HFF-Myc (cell line): ENCODE results near the gene MCOLN1.
A peak's percentile ranks its signal among the peaks of the same experiment; 100 is the strongest.

ENCODE experiments used
- DNase-seq: peaks from one replicate; pipeline ENCODE4 v3.0.0-alpha.2; 2011; ENCODE audit warnings: low read depth; ENCODE audit errors: extremely low read depth
- H3K4me3 ChIP-seq: replicated peaks from 2 replicates; pipeline ENCODE4 v1.5.1; 2011; ENCODE audit warnings: low read depth, mild to moderate bottlenecking, control low read depth, low read length
- TF ChIP-seq, protein P1 (sequence below): IDR thresholded peaks from 2 replicates; pipeline ENCODE4 v1.5.1; 2012; ENCODE audit warnings: mild to moderate bottlenecking, low read depth, low read length, control low read depth; ENCODE audit errors: missing control alignments

The MCOLN1 gene

DNA sequence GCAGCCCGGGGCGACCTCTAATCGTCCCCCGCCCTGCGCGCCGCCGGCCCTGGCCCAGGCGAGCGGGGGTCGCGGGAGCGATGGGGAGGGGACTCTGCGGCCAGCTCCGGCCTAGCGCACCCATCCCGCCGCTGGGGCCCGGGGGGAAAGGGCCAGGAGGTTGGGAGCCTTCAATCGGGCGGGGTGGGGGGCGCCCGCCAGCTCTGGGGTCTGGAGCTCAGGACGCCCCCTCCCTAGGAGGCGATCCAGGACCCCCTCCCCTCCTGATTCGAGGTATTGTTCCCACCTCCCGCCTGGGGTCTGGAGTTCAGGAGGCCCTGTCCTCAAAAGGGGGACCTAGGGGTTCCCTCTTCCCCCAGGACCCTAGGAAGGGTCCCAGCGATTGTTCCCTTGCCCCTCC lies 6.1 kb upstream of the MCOLN1 start:
- peak overlapping the region; percentile 57 for H3K4me3 ChIP-seq

DNA sequence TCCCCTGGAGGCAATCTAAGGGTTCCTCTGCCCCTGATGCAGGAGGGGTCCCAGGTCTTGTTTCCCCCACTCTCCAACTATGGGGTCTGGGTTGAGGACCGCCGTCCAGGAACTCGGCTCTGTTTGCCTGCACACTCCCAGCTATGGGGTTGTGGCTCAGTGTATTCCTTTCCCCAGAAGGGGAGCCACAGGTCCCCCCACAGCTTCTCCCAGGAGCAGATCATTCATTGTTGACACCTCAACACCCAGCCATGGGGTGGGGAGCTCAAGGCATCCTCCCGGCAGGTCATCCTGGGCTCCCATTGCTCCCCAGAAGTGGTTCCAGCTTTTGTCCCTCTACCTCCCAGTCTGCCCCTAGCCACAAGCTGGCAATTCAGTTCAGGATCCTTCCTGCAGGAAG lies 5.5 kb upstream of the MCOLN1 start:
- TF ChIP-seq, protein P1, sequence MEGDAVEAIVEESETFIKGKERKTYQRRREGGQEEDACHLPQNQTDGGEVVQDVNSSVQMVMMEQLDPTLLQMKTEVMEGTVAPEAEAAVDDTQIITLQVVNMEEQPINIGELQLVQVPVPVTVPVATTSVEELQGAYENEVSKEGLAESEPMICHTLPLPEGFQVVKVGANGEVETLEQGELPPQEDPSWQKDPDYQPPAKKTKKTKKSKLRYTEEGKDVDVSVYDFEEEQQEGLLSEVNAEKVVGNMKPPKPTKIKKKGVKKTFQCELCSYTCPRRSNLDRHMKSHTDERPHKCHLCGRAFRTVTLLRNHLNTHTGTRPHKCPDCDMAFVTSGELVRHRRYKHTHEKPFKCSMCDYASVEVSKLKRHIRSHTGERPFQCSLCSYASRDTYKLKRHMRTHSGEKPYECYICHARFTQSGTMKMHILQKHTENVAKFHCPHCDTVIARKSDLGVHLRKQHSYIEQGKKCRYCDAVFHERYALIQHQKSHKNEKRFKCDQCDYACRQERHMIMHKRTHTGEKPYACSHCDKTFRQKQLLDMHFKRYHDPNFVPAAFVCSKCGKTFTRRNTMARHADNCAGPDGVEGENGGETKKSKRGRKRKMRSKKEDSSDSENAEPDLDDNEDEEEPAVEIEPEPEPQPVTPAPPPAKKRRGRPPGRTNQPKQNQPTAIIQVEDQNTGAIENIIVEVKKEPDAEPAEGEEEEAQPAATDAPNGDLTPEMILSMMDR = no peak
- H3K4me3 ChIP-seq = peak overlapping the region; percentile 57
- no peak for DNase-seq

More for the DNA sequence above, 6.1 kb upstream of the MCOLN1 start:
- no peak for DNase-seq
- TF ChIP-seq, protein P1 = no peak

DNA sequence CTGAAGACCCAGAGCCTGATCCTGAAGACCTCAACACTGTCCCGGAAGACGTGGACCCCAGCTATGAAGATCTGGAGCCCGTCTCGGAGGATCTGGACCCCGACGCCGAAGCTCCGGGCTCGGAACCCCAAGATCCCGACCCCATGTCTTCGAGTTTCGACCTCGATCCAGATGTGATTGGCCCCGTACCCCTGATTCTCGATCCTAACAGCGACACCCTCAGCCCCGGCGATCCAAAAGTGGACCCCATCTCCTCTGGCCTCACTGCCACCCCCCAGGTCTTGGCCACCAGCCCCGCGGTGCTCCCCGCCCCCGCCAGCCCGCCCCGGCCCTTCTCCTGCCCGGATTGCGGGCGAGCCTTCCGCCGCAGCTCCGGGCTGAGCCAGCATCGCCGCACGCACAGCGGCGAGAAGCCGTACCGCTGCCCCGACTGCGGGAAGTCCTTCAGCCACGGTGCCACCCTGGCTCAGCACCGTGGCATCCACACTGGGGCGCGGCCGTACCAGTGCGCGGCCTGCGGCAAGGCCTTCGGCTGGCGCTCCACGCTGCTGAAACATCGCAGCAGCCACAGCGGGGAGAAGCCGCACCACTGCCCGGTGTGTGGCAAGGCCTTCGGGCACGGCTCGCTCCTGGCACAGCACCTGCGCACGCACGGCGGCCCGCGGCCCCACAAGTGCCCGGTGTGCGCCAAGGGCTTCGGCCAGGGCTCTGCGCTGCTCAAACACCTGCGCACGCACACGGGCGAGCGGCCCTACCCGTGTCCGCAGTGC lies 2.9 kb upstream of the MCOLN1 start:
- TF ChIP-seq, protein P1 = no peak

DNA sequence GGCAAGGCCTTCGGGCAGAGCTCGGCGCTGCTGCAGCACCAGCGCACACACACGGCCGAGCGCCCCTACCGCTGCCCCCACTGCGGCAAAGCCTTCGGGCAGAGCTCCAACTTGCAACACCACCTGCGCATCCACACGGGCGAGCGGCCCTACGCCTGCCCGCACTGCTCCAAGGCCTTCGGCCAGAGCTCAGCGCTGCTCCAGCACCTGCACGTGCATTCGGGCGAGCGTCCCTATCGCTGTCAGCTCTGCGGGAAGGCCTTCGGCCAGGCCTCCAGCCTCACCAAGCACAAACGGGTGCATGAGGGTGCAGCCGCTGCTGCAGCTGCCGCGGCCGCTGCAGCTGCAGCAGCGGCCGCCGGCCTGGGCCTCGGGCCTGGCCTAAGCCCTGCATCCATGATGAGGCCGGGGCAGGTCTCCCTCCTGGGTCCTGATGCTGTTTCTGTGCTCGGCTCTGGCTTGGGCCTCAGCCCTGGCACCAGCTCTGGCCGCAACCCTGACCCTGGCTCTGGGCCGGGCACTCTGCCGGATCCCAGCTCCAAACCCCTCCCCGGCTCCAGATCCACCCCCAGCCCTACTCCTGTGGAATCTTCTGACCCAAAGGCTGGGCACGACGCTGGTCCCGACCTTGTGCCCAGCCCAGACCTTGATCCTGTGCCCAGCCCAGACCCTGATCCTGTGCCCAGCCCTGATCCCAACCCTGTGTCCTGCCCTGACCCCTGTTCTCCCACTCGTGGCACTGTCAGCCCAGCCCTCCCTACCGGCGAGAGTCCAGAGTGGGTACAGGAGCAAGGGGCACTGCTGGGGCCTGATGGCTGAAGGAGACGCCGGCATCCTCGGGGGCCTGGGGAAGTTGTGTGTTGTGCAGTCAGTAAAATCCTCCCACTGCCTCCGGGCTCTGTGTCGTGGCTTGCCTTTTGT lies 2.0 kb upstream of the MCOLN1 start:
- TF ChIP-seq, protein P1 = no peak
- no peak overlapping the region for H3K4me3 ChIP-seq
- no peak for DNase-seq

More for the DNA sequence above, 2.9 kb upstream of the MCOLN1 start:
- H3K4me3 ChIP-seq = no peak overlapping the region
- DNase-seq = no peak

DNA sequence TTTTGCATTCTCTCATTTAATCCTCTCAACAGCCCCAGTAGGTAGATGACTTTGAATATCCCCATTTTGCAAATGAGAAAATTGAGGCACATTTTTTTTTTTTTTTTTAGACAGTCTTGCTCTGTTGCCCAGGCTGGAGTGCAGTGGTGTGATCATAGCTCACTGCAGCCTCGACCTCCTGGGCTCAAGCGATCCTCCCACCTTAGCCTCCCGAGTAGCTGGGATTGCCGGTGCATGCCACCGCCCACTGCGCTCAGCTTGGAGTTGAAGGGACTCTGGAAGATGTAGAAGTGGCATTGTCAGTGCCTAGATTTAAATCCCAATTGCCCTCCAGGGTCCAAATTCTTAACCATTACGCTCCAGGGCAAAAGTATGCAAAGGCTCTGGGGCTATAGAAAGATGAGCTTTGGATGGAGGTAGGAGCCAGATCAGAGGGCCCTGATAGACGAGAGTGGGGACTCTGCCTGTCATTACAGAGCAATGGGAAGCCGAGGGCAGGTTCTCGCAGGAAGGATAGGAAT lies 813 bp upstream of the MCOLN1 start:
- H3K4me3 ChIP-seq = peak overlapping the region; percentile 60
- no peak for DNase-seq
- TF ChIP-seq, protein P1 = no peak

DNA sequence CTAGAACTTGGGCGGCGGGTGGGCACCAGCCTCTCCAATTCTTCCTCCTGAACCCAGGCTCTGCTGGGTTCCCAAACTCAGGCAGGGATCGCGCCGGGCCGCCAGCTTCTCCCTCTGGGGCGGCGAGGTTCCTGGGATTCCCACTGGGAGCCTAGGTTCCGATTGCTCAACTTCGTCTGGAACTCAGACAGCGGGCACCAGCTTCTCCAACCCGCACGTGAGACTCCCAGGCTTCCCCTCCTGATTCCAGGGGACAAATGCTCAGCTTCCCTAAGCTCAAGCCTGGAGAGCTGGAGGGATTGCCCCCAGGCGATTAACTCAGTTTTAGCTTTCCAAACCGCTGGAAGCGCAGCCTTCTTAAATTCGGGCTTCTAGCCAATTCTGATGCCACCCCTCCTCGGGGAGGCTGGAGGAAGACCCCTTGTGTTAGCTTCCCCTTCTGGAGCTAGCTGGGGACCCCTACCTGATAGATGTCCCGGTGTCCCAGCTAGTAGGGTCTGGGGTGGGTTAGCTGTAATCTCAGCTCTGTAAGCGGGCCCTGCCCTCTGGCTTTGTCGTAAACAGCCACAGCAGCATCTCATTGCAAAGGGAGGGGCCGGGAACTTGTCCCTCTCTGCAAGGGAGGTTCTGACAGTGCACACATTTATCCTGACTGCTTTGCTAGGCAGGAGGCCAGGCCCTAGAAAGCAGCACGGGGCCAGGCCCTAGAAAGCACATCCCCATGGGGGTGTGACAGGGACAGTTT lies 671 bp downstream of the MCOLN1 start:
- TF ChIP-seq, protein P1 = no peak

More for the DNA sequence above, 671 bp downstream of the MCOLN1 start:
- peak overlapping the region; percentile 60 for H3K4me3 ChIP-seq
- no peak for DNase-seq
